ENCODE results near the gene RAB20. TPM values are rescaled to one million over a fixed set of nuclear protein-coding genes. Genes with fewer than 3 reads are reported as not detected.

Gene RAB20
- total RNA-seq, 2 experiments from 2014 or later: 10.7 to 10.9 TPM

DNA sequence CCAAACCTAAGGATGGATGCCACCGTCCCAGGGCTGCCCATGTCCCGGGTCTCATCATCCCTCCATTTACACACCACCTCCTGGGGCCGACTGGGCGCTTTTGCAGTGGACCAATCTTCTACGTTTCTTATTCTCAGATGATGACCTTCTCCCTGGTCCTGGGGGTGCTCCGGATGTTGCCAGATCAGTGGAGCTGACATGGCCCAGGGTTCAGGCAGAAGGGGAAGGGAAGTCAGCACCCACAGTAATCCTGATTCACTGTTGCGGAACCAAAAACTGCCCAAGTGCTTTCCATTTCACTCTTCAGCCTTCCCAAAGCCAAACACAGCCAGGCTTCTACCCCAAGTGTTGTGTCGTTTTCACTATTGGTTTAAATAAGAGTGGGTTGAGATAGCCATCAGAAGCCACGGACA lies 29.8 kb downstream of the RAB20 start:
- no peak overlapping the region for H3K27ac Mint-ChIP-seq
- H3K9me3 Mint-ChIP-seq: no peaks in the 10 kb centered on the region
- H3K27me3 Mint-ChIP-seq: no peaks in the 10 kb centered on the region
- H3K36me3 Mint-ChIP-seq: peaks cover 2% of the 10 kb centered on the region
- peaks cover 7% of the 10 kb centered on the region for H3K4me1 Mint-ChIP-seq
- no peak overlapping the region for H3K4me3 Mint-ChIP-seq
- DNase-seq: no peak

DNA sequence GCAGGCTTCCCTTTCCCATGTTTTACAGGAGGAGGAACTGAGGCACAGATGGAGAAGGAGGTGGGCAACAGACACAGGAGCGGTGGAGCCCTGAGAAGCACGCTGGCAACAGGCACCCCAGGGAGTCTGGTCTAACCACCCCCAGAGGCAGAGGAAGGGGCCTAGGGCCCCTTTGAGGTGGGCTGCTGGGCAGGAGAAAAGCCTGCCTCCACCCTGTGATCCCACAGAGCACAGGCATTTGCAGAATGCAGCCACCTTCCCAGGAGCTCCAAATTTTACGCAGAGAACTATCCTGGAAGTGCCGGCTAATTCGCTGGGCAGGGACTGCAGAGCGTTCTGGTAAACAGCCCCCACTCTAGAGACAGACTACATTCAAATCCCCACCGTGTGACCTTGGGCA lies 30.4 kb downstream of the RAB20 start:
- peaks cover 2% of the 10 kb centered on the region for H3K36me3 Mint-ChIP-seq
- no peak for DNase-seq
- H3K4me1 Mint-ChIP-seq: peaks cover 8% of the 10 kb centered on the region
- no peak overlapping the region for H3K4me3 Mint-ChIP-seq
- H3K9me3 Mint-ChIP-seq: no peaks in the 10 kb centered on the region
- no peaks in the 10 kb centered on the region for H3K27me3 Mint-ChIP-seq
- H3K27ac Mint-ChIP-seq: no peak overlapping the region

DNA sequence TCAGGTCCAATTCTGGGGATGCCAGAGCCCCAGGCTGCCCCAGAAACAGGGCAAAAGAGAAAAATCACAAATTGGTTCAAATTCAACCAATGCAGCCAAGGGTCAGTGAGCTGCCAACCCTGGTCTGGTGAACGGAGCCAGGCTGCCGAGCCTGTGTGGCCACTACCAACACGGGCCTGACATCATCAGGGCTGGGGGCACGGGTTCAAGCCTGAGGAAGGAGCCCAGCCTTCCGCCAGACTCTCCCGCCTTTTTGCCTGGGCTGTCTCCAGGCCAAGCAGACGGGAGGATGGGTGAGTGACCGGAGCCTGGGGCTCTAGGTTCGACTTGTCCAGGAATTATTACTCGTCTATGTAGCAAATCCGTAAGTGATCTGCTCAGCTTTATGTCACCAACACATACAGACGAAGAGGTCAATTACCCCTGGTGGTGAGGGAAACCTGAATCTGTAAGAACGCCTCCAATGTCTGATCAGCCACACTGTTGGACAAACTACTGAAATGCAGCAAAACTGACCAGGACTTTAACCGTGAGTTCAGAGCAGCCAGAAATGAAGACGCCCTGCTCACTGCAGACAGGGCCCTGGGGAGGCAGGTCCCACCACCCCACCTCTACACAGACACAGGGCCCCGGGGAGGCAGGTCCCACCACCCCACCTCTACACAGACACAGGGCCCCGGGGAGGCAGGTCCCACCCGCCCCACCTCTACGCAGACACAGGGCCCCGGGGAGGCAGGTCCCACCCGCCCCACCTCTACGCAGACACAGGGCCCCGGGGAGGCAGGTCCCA lies 31.8 kb downstream of the RAB20 start:
- H3K4me1 Mint-ChIP-seq: peaks cover 22% of the 10 kb centered on the region
- H3K4me3 Mint-ChIP-seq: no peak overlapping the region
- H3K36me3 Mint-ChIP-seq: peaks cover 2% of the 10 kb centered on the region
- H3K27me3 Mint-ChIP-seq: no peaks in the 10 kb centered on the region
- H3K27ac Mint-ChIP-seq: no peak overlapping the region
- H3K9me3 Mint-ChIP-seq: no peaks in the 10 kb centered on the region
- no peak for DNase-seq

DNA sequence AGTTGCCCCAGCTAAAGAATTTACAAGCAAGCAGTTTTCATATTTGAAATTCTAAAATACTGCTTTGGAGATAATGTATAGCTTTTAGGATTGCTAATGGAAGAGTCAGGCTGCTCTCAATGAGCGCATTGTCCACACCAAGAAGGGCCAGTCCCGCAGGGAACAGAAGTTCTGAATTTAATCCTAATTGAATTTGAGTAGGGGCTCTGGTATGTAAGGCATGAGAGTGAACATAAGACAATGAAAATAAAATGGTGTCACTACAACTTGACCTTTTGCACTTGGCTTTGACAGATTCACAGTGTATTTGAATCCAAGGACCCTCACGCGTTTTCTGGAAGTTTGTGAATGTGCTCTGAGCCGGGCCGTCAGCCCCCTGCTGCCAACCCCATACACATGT lies 32.6 kb downstream of the RAB20 start:
- Mint-ChIP-seq H3K36me3 (peaks cover 2% of the 10 kb centered on the region), H3K27me3 (no peaks in the 10 kb centered on the region), H3K9me3 (no peaks in the 10 kb centered on the region), H3K4me3 (no peak overlapping the region), H3K27ac (no peak overlapping the region), H3K4me1 (peaks cover 29% of the 10 kb centered on the region)
- no peak for DNase-seq

DNA sequence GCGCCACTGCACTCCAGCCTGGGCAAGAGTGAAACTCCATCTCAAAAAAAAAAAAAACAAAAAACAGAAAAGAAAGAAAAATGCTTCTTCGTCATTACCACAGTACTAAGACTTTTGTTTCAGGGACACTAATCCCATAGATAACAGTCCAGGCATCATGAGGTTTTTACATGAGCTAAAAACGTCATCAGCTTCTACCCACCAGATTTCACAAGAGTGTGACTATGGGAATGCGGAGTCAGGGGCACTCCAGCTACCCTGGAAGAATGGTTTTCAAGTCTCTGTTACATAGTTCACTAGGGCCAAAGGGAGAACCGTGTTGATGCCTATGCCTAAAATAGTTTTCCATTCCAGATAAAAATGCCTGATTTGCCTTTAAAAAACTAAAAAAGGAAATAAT lies 33.2 kb downstream of the RAB20 start:
- Mint-ChIP-seq H3K4me3 (no peak overlapping the region), H3K36me3 (peaks cover 2% of the 10 kb centered on the region), H3K27ac (no peak overlapping the region), H3K4me1 (peaks cover 29% of the 10 kb centered on the region), H3K9me3 (no peaks in the 10 kb centered on the region), H3K27me3 (no peaks in the 10 kb centered on the region)
- no peak for DNase-seq

DNA sequence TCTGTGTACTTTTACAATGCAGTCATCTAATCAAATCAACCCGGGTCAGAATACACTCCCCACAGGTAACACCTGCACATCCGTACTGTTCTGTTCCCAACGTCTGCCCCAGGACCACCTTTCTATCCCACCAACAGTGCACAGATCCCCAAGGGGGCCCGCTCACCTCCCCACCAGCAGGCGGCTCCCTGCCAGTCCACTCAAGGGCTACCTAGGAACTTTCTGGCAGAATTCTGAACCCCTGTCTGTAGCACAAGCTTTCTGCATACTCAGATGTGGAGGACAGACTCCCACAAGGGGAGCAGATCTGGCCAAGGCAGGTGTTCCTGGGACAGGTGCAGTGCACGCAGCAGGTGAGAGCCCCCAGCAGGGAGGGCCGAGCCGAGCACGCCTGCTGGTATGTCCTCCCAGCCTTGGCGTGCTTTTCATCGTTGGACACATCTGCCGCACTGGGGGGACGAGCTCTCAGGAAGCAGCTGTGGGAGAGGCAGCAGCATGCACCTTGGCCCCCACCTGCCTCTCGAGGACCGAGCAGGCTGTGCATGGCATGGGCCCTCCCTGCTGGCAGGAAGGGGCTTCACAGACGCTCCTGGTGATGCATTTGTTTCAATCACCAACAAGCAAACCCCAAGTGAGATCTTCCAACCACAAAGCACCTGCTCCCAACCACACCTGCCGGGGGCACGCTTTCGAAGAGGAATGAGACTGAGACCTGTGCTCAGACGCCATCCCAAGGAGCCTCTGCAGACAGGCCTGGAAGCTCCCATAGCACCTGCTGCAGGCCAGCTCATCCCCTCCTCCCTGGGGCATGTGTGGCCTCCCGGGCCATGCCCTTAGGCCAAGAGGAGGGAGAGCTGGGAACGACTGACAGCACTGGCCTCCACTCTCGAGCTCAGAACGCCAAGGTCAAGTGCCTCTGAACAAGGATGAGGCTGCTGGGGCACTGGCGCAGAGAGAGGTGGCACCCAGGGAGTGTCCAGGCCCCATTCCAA lies 35.9 kb downstream of the RAB20 start:
- H3K27ac Mint-ChIP-seq: no peak overlapping the region
- peaks cover 2% of the 10 kb centered on the region for H3K36me3 Mint-ChIP-seq
- no peaks in the 10 kb centered on the region for H3K27me3 Mint-ChIP-seq
- H3K9me3 Mint-ChIP-seq: no peaks in the 10 kb centered on the region
- peak; percentile 49 for DNase-seq
- peaks cover 31% of the 10 kb centered on the region for H3K4me1 Mint-ChIP-seq
- H3K4me3 Mint-ChIP-seq: no peak overlapping the region

DNA sequence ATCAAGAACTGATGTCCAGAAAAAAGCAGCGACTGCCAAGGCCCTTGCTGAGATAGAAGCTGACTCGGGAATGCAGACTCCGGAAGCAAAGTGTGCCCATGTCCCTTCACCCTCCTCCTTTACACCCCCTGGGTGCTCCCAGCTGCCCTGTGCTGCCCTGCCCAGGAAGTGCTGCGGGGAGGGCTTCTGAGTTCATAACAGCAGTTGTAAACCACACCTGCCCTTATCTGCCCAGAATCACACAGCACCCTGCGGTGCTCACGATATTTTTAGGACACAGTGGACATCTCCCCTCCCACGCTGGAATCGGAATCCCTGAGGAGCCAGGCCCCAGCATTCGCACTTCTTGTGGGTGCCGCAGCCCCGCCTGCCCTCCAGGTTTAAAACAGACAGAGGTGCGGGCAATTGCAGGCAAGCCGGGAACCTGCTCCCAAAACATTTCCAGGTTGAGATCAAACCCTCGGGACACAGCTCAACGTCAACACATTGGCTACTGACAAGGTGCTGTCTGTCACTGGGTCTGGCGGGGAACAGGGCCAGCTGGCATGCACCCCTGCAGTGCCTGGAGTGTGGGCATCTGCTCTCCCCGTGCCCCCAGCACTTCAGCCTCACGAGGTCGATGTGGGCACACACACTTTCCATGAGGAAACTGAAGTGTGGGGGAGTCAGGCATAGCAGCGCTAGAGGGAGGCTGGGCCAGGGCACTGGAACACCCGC lies 36.8 kb downstream of the RAB20 start:
- no peaks in the 10 kb centered on the region for H3K9me3 Mint-ChIP-seq
- no peak for DNase-seq
- H3K36me3 Mint-ChIP-seq: peaks cover 5% of the 10 kb centered on the region
- H3K27ac Mint-ChIP-seq: no peak overlapping the region
- H3K4me3 Mint-ChIP-seq: no peak overlapping the region
- H3K4me1 Mint-ChIP-seq: peaks cover 34% of the 10 kb centered on the region
- no peaks in the 10 kb centered on the region for H3K27me3 Mint-ChIP-seq

DNA sequence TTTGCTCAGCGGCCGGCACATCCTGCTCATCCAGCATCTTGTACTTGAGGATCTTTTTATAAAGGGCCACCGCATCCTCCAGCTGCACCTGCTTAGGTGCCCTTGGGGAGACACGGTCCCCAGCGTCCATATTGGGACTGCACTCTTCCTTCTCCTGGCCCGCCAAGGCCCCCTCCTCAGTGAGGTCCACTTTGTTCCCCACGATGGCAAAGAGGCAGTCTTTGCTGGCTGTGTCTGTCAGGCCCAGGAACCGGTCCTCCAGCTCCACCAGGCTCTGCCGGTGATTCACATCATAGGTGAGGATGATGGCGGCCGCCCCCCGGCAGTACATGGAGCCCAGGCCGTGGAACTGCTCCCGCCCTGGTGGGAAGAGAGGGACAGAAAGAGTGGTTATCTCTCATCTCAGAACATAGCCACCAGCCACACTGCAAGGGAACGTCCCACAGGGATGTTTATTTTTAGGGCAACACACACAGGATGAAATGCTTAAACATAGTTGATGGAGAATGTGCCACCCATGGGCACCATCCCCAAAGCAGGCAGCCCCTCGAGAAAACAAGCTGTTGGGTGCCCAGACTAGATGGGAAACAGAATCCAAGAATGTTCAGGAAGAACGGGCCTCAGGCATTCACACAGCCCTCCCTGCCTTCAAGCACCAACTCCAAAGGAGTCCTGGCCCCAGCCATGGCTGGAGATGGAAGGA lies 37.5 kb downstream of the RAB20 start:
- Mint-ChIP-seq H3K27ac (no peak overlapping the region), H3K4me3 (no peak overlapping the region), H3K36me3 (peaks cover 3% of the 10 kb centered on the region), H3K9me3 (no peaks in the 10 kb centered on the region), H3K4me1 (peaks cover 34% of the 10 kb centered on the region), H3K27me3 (no peaks in the 10 kb centered on the region)
- no peak for DNase-seq

DNA sequence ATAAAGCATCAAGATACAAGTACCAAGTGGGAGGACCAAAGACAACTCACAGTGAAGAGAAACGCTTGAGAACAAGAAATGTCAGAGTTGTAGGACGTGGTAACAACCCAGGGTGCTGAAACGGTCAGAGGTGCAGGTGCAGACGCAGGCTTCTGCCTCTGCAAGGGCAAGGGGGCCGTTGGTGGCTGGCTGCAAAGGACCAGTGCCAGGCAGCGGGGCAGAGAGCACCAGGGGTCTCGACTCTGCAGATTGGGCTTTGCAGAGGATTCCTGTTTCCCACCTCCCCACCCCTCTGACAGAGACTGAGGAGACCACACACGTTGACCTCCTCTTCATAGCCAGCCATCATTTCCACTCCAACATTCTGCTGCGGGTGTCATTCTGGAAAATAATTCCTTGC lies 38.3 kb downstream of the RAB20 start:
- peaks cover 34% of the 10 kb centered on the region for H3K4me1 Mint-ChIP-seq
- no peak for DNase-seq
- H3K36me3 Mint-ChIP-seq: peaks cover 3% of the 10 kb centered on the region
- H3K27ac Mint-ChIP-seq: no peak overlapping the region
- no peaks in the 10 kb centered on the region for H3K27me3 Mint-ChIP-seq
- H3K9me3 Mint-ChIP-seq: no peaks in the 10 kb centered on the region
- H3K4me3 Mint-ChIP-seq: no peak overlapping the region

DNA sequence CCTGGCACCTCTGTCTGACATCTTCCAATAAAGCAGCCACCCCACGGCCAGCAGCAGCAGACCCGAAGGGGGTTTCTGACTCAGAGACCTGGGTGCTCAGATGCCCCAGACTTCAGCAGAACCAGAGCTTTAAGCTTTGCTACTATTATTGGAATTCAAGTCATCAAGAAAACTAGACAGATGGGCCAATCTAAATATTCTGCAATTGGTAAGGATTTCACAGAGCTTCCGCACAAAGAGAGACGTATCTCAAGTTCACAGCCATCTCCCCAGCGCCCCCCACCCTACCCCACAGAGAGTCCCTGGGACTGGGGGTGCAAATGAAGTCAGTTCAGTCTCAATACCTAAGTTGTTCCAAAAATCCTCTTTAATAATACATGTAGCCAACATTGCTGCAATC lies 38.8 kb downstream of the RAB20 start:
- no peak overlapping the region for H3K4me3 Mint-ChIP-seq
- no peak for DNase-seq
- peaks cover 34% of the 10 kb centered on the region for H3K4me1 Mint-ChIP-seq
- no peaks in the 10 kb centered on the region for H3K27me3 Mint-ChIP-seq
- H3K9me3 Mint-ChIP-seq: no peaks in the 10 kb centered on the region
- peaks cover 3% of the 10 kb centered on the region for H3K36me3 Mint-ChIP-seq
- H3K27ac Mint-ChIP-seq: no peak overlapping the region

DNA sequence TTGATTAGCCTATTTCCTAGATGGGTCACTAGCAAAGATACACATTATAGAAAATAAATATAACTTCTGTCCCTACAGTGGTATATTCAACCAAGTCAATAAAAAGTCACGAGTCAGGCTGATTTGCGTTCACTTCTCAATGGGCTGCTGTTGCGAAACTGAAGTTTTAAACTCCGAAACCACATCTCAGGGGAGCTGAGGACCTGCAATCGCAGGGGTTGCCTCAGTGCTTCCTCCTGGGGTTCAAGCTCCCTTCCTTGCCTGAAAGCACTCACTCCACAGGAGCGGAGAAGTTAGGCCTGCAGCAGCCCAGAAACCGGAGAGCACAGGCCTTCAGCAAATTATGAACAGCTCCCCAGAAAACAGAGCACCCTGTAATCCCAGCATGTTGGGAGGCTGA lies 39.6 kb downstream of the RAB20 start:
- Mint-ChIP-seq H3K27ac (no peak overlapping the region), H3K36me3 (peaks cover 3% of the 10 kb centered on the region), H3K4me1 (peaks cover 34% of the 10 kb centered on the region), H3K27me3 (peaks cover 3% of the 10 kb centered on the region), H3K4me3 (no peak overlapping the region), H3K9me3 (no peaks in the 10 kb centered on the region)
- no peak for DNase-seq

DNA sequence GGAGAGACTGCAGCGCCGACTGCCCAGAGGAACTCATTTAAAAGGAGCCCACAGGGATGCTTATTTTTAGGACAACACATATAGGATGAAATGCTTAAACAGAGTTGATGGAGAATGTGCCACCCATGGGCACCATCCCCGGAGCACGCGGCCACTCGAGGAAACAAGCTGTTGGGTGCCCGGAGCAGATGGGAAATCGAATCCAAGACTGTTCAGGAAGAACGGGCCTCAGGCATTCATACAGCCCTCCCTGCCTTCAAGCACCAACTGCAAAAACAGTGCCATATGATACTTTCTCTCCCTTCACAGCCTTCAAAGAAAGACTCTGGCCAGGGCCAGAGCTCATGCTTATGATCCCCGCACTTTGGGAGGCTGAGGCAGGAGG lies 40.2 kb downstream of the RAB20 start:
- no peak for DNase-seq
- Mint-ChIP-seq H3K27me3 (peaks cover 3% of the 10 kb centered on the region), H3K9me3 (no peaks in the 10 kb centered on the region), H3K36me3 (peaks cover 3% of the 10 kb centered on the region), H3K4me1 (peaks cover 27% of the 10 kb centered on the region), H3K4me3 (no peak overlapping the region), H3K27ac (no peak overlapping the region)

DNA sequence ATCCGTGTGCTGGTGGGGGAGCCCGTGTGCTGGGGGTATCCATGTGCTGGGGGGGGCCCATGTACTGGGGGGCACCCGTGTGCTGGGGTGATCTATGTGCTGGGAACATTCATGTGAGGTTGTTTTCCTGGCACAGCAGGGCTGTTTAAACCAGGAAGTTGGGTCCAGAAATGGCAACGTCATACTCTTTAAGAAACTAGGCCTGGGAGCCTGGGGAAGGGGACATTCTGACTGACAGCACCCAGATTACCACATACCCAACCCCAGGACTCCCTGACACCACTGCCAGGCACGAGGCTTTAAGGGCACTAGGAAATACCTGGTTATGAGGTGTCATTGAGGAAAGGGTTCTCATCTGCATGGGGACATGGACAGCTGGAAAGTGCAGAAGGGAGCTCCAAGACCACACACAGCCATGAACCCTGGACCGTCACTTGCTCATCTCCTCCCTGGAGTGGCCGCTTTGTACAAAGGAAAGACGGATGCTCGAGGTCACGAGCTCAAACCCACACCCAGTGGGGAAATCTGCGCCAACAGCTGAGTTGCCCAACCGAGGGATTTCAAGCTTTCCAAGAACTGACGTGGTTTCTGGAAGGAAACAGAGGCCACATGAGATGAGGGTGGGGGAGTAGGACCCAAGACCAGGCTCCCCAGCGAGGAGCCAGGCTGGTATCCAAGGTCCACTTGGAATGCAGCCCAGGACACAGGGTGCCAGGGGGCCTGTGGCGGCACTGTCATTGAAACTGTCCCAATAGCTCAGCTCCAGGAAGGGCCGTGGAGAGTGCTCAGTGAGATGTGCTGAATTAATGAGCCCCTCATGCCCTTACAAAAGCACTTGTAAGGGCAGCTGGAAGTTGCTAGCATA lies 40.9 kb downstream of the RAB20 start:
- Mint-ChIP-seq H3K27me3 (peaks cover 3% of the 10 kb centered on the region), H3K4me1 (peaks cover 25% of the 10 kb centered on the region), H3K4me3 (no peak overlapping the region), H3K36me3 (peaks cover 3% of the 10 kb centered on the region), H3K27ac (no peak overlapping the region), H3K9me3 (no peaks in the 10 kb centered on the region)
- no peak for DNase-seq

DNA sequence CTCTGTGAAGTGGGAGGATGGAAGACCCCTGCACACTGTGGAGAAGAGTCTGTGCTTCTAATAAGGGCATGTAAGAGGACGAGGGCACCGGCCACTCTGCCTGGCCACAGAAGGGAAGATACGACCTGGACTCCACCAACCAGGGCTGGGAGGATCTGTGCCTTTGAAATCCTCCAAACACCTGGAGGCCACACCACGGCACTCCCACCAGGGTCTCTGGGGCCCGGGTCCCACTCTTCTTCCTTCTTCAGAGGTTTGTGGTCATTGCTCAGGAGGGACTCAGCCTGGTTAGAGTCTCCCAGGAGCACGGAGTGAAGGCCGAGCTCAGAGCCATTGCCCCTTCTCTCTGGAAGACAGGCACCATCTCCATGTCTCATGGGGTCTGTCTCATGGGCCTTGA lies 42.0 kb downstream of the RAB20 start:
- no peak for DNase-seq
- peaks cover 3% of the 10 kb centered on the region for H3K27me3 Mint-ChIP-seq
- peaks cover 19% of the 10 kb centered on the region for H3K4me1 Mint-ChIP-seq
- no peak overlapping the region for H3K27ac Mint-ChIP-seq
- no peaks in the 10 kb centered on the region for H3K9me3 Mint-ChIP-seq
- peaks cover 3% of the 10 kb centered on the region for H3K36me3 Mint-ChIP-seq
- no peak overlapping the region for H3K4me3 Mint-ChIP-seq

Measured in activated naive CD8-positive, alpha-beta T cell treated with anti-CD3 and anti-CD28 coated beads for 36 hours (primary cell).